HG03558 (cell line): Measurements from ENCODE around the gene TRIM28.
A peak's percentile ranks its signal among the peaks of the same experiment; 100 is the strongest.

ENCODE experiments used
- ATAC-seq: cut with Tn5 transposase; IDR thresholded peaks from one replicate; pipeline ENCODE4 v1.9.1; 2021; ENCODE audit warnings: moderate number of reproducible peaks; ENCODE audit not compliant: unreplicated experiment; ENCODE audit errors: extremely low read depth

The TRIM28 gene

GRCh38 chr19:58558623-58559274 lies 14.9 kb downstream of the TRIM28 start:
- ATAC-seq = peak; percentile 34

GRCh38 chr19:58559275-58560006 lies 15.6 kb downstream of the TRIM28 start:
- no peak for ATAC-seq

GRCh38 chr19:58560007-58560887 lies 16.4 kb downstream of the TRIM28 start:
- no peak for ATAC-seq

GRCh38 chr19:58560921-58561320 lies 17.1 kb downstream of the TRIM28 start:
- no peak for ATAC-seq

- no peak for ATAC-seq
Observed at GRCh38 chr19:58561373-58562121, 17.7 kb downstream of the TRIM28 start.

- ATAC-seq = no peak
Observed at GRCh38 chr19:58562122-58563033, 18.5 kb downstream of the TRIM28 start.

GRCh38 chr19:58563034-58563573 lies 19.2 kb downstream of the TRIM28 start:
- ATAC-seq = no peak

GRCh38 chr19:58563823-58564222 lies 20.0 kb downstream of the TRIM28 start:
- no peak for ATAC-seq

- ATAC-seq = no peak
Observed at GRCh38 chr19:58566989-58567388, 23.1 kb downstream of the TRIM28 start.

- no peak for ATAC-seq
Observed at GRCh38 chr19:58568453-58569130, 24.7 kb downstream of the TRIM28 start.

GRCh38 chr19:58569191-58569942 lies 25.5 kb downstream of the TRIM28 start:
- no peak for ATAC-seq

GRCh38 chr19:58569943-58570670 lies 26.2 kb downstream of the TRIM28 start:
- ATAC-seq = no peak

GRCh38 chr19:58570770-58571574 lies 27.1 kb downstream of the TRIM28 start:
- no peak for ATAC-seq

GRCh38 chr19:58571575-58571947 lies 27.7 kb downstream of the TRIM28 start:
- ATAC-seq = no peak

GRCh38 chr19:58572026-58572817 lies 28.4 kb downstream of the TRIM28 start:
- ATAC-seq = no peak
